Common myeloid progenitor, CD34-positive (primary cell): Measurements from ENCODE around the gene TBC1D3B.

Experiments
- CTCF ChIA-PET: fragments of 350-600 bp; sonication (Branson Sonifier 250); formaldehyde crosslinking; loops from one replicate; lab custom pipeline; 2021; ENCODE audit warnings: antibody characterized with exemption; lab: Charles Lee
- POLR2A ChIA-PET: fragments of 350-600 bp; sonication (Branson Sonifier 250); formaldehyde crosslinking; loops from one replicate; lab custom pipeline; 2021; ENCODE audit warnings: antibody characterized with exemption; lab: Charles Lee
- DNase-seq, 3 donors: peaks; one replicate each; pipeline versions ENCODE4 v3.0.0 to v3.0.0-alpha.2; 2013
- H3K27ac ChIP-seq, 2 experiments: 1 replicate in 1 of 2; 2 replicates in 1 of 2; pipeline ENCODE4 v1.7.0; 2013; ENCODE audit warnings: inconsistent platforms in 2 of 2, low read length in 2 of 2, mild to moderate bottlenecking in 2 of 2, low read depth in 1 of 2, moderate library complexity in 1 of 2; ENCODE audit not compliant: severe bottlenecking in 2 of 2, insufficient read depth in 1 of 2, poor library complexity in 1 of 2
- H3K27me3 ChIP-seq, 5 experiments: replicated peaks in 2 of 5; 1 replicate in 3 of 5; 2 replicates in 2 of 5; pipeline versions ENCODE4 v1.6.1 to v1.7.0; 2013; ENCODE audit warnings: low read length in 4 of 5, mild to moderate bottlenecking in 2 of 5, moderate library complexity in 2 of 5, inconsistent platforms in 1 of 5; ENCODE audit not compliant: insufficient read depth in 5 of 5, control insufficient read depth in 4 of 5
- H3K36me3 ChIP-seq, 4 experiments: 1 replicate in 2 of 4; 2 replicates in 2 of 4; pipeline versions ENCODE4 v1.6.1 to v1.7.0; 2013; ENCODE audit warnings: low read length in 3 of 4, control low read depth in 1 of 4, mild to moderate bottlenecking in 1 of 4; ENCODE audit not compliant: control insufficient read depth in 4 of 4, insufficient read depth in 4 of 4
- H3K4me1 ChIP-seq, 4 experiments: 1 replicate in 3 of 4; 2 replicates in 1 of 4; pipeline versions ENCODE4 v1.6.1 to v1.7.1; 2013; ENCODE audit warnings: low read length in 3 of 4, mild to moderate bottlenecking in 3 of 4, control low read depth in 1 of 4, inconsistent platforms in 1 of 4, moderate library complexity in 1 of 4; ENCODE audit not compliant: control insufficient read depth in 4 of 4, insufficient read depth in 4 of 4; ENCODE audit errors: control extremely low read depth in 1 of 4
- H3K4me3 ChIP-seq, 7 experiments: 1 replicate in 4 of 7; 2 replicates in 3 of 7; pipeline versions ENCODE4 v1.5.1 to v1.7.0; 2013; ENCODE audit warnings: mild to moderate bottlenecking in 7 of 7, low read length in 6 of 7, moderate library complexity in 6 of 7, inconsistent platforms in 2 of 7, low read depth in 2 of 7, control low read depth in 1 of 7; ENCODE audit not compliant: insufficient read depth in 4 of 7, control insufficient read depth in 1 of 7; ENCODE audit errors: extremely low read depth in 1 of 7
- H3K9me3 ChIP-seq, 5 experiments: 1 replicate in 4 of 5; 2 replicates in 1 of 5; pipeline versions ENCODE4 v1.6.1 to v1.7.1; 2013; ENCODE audit warnings: low read length in 4 of 5, mild to moderate bottlenecking in 2 of 5, inconsistent platforms in 1 of 5, low read depth in 1 of 5, moderate library complexity in 1 of 5; ENCODE audit not compliant: control insufficient read depth in 4 of 5, insufficient read depth in 2 of 5; ENCODE audit errors: control extremely low read depth in 1 of 5
- WGBS: methylation state at CpG from one replicate; pipeline ENCODE4 v1.1.5; 2013; ENCODE audit not compliant: insufficient coverage; 5-methylcytosine and 5-hydroxymethylcytosine counted together

TBC1D3B gene

DNA sequence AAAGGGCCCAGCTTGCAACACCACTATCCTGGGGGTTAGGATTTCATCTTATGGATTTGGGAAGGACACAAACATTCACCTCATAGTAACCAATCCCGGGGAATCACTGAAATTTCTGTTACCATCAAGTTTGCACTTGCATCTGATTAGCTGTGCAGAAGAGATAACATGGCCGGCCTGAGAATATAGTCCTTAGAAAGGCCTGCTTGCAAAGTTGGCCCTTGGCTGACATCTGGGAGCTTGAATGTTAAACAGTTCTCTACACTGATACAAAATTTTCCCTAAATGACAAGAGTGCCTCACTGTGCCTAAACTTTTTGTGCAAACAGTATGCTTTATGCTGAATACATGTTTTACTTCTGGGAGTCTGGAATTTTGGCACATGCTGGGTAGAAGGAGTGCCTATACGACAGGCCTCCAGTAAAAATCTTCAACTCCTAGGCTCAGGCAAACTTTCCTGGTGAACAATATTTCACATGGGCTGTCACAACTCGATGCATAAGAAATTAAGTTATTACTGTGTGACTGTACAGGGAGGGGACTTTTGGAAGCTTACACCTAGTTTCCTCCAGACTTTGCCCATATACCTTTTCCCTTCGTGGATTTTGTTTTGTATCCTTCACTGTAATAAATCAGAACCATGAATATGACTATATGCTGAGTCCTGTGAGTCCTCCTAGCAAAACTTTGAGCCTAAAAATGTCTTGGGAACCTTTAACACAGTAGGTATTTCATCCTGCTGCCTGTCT is 31.3 kb downstream of the TBC1D3B start:
- no peak overlapping the region for H3K27ac ChIP-seq
- H3K36me3 ChIP-seq = no peaks in the 10 kb centered on the region
- POLR2A ChIA-PET = no interaction called here
- WGBS = 83% methylated on average over 4 of the region's 5 CpGs
- H3K9me3 ChIP-seq = no peaks in the 10 kb centered on the region
- H3K4me3 ChIP-seq = no peak overlapping the region
- H3K4me1 ChIP-seq = peaks cover 0 to 26% (median 10%) of the 10 kb centered on the region in 4 experiments
- H3K27me3 ChIP-seq = no peaks in the 10 kb centered on the region
- CTCF ChIA-PET = interaction anchor here (1.0 to 13.5 kb wide), 6 partner anchors 11 to 170 kb away, joined by 3 to 370 read pairs (median 8); partner anchors contain the start of gene CCL16
- DNase-seq = no peak

DNA sequence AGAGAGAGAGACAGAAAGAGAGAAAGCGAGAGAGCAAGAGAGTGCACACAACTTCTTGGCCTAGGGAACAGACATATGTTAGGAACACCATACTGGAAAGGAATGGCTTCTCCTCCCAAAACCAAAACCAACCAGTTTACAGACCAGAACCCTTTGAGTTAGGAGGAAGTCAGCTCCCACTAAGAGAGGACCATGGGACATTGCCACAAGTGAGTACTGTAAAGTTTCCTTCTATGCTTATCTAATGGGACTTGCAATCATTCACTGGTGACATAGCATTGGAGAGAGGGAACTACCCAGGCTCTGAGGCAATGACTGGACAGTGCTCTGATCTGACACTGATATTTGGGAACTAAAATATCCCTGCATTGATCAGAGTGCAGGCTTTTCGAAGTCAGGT is 32.4 kb downstream of the TBC1D3B start:
- POLR2A ChIA-PET = no interaction called here
- DNase-seq = no peak
- Histone ChIP-seq H3K4me1 (peaks cover 0 to 15% (median 2%) of the 10 kb centered on the region in 4 experiments), H3K36me3 (no peaks in the 10 kb centered on the region), H3K9me3 (no peaks in the 10 kb centered on the region), H3K27ac (no peak overlapping the region), H3K27me3 (no peaks in the 10 kb centered on the region), H3K4me3 (no peak overlapping the region)
- WGBS = 100% methylated on average over 1 of the region's 2 CpGs
- CTCF ChIA-PET = interaction anchor here (1.0 to 13.5 kb wide), 7 partner anchors 10 to 169 kb away, joined by 3 to 370 read pairs (median 5); partner anchors contain the start of gene CCL16

DNA sequence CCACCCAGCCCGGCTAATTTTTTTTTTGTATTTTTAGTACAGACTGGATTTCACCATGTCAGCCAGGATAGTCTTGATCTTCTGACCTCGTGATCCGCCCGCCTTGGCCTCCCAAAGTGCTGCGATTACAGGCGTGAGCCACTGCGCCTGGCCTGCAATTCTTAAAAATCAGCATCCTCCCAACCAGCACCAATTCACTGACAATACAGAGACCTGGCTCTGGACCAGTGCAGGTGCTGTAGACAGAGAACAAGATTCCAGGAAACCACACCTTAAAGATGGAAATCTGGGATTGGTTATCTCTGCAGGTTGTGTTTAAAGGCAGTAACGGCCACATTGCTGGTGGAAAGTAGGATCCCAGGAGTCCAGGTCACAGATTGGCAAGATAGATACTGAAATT is 33.6 kb downstream of the TBC1D3B start:
- Histone ChIP-seq H3K4me3 (no peak overlapping the region), H3K4me1 (peaks cover 0 to 6% (median 0%) of the 10 kb centered on the region in 4 experiments), H3K9me3 (no peaks in the 10 kb centered on the region), H3K36me3 (no peaks in the 10 kb centered on the region), H3K27me3 (no peaks in the 10 kb centered on the region), H3K27ac (no peak overlapping the region)
- ChIA-PET POLR2A (no interaction called here), CTCF (interaction anchor here (0.8 to 13.5 kb wide), 10 partner anchors 10 to 184 kb away, joined by 3 to 370 read pairs (median 4); partner anchors contain the start of genes CCL16 and CCL4)
- no peak for DNase-seq
- 99% methylated on average over 8 of the region's 8 CpGs for WGBS

DNA sequence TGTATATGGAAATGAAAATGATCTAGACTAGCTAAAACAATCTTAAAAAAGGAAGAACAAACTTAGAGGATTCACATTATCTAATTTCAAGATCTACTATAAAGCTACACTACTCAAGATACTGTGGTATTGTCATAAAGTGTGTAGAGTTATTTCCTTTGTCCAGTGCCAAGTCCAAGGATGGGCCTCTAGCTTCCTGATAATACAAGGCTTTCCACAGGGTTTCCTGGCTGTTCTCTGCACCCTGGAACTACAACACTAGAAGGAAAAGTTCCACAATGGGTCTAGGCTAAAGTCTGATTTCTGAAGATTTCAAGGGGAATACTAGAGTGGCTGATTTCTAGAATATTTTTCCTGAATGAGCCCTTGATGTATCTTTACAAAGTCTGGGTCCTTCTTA is 34.2 kb downstream of the TBC1D3B start:
- POLR2A ChIA-PET = no interaction called here
- CTCF ChIA-PET = interaction anchor here (0.6 to 13.5 kb wide), 6 partner anchors 9 to 183 kb away, joined by 3 to 370 read pairs (median 3); partner anchors contain the start of gene CCL16

DNA sequence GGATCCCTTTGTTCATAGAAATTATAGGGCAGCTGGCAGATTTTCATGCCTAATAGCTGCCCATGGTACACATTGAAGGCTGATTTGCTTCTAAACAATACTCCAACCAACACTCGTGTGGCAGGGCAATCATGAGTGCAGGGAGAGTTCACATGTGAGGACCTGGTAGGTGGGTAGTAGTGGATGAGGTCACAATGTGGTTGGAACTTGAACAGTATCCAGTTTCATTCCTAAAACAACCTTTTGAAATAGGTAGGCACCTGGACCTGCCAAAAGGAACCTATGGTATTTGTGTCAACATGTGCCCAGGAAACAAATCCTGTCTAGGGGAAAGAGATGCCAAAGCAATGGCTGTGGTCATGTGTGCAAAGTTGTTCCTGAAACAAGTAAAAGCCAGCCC is 40.0 kb downstream of the TBC1D3B start:
- ChIA-PET POLR2A (interaction anchor here (0.6 kb wide), 1 partner anchor 270 kb away, joined by 4 read pairs; no protein-coding TSS in a partner anchor), CTCF (interaction anchor here (1.0 to 16.2 kb wide), 5 partner anchors 12 to 170 kb away, joined by 3 to 187 read pairs (median 3); no protein-coding TSS in a partner anchor)
- Histone ChIP-seq H3K4me3 (no peak overlapping the region), H3K36me3 (no peaks in the 10 kb centered on the region), H3K27ac (no peak overlapping the region), H3K9me3 (no peaks in the 10 kb centered on the region), H3K4me1 (peaks cover 0 to 9% (median 3%) of the 10 kb centered on the region in 4 experiments), H3K27me3 (peaks cover 0 to 2% (median 0%) of the 10 kb centered on the region in 5 experiments)
- no peak for DNase-seq
- 100% methylated on average over 1 of the region's 1 CpG for WGBS

More for the DNA sequence above, 34.2 kb downstream of the TBC1D3B start:
- no peaks in the 10 kb centered on the region for H3K9me3 ChIP-seq
- DNase-seq = no peak
- H3K27me3 ChIP-seq = no peaks in the 10 kb centered on the region
- H3K27ac ChIP-seq = no peak overlapping the region
- no peaks in the 10 kb centered on the region for H3K36me3 ChIP-seq
- H3K4me1 ChIP-seq = peaks cover 0 to 2% (median 0%) of the 10 kb centered on the region in 4 experiments
- no peak overlapping the region for H3K4me3 ChIP-seq

DNA sequence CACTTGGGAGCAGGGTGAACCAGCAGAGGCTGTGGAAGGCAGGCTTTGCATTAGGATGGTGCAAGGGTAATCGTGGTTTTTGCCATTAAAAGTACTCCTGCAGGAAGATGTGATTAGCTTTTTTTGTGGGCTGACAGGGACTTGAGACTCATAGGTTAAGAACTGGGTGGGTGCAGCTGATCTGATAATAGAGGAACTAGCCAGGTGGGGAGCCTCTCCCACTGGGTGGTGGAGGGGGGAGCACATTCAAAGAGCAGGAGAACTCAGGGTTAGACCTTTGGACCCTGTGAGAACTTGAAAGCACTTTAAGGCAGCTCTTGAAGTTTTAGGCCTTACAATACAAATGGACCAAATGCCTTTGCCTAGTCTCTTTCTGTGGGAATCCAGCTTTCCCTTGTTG is 40.4 kb downstream of the TBC1D3B start:
- Histone ChIP-seq H3K27ac (no peak overlapping the region), H3K4me1 (peaks cover 0 to 11% (median 4%) of the 10 kb centered on the region in 4 experiments)

More for the DNA sequence above, 40.4 kb downstream of the TBC1D3B start:
- 86% methylated on average over 1 of the region's 1 CpG for WGBS
- Histone ChIP-seq H3K9me3 (no peaks in the 10 kb centered on the region), H3K4me3 (no peak overlapping the region), H3K36me3 (no peaks in the 10 kb centered on the region), H3K27me3 (peaks cover 0 to 2% (median 0%) of the 10 kb centered on the region in 5 experiments)
- ChIA-PET POLR2A (interaction anchor here (0.6 kb wide), 1 partner anchor 270 kb away, joined by 4 read pairs; no protein-coding TSS in a partner anchor), CTCF (interaction anchor here (1.0 to 16.2 kb wide), 5 partner anchors 13 to 170 kb away, joined by 3 to 187 read pairs (median 3); no protein-coding TSS in a partner anchor)
- no peak for DNase-seq
